Progenitor cell of endocrine pancreas (in vitro differentiated cells): Measurements from ENCODE around the gene PSMC6. TPM values are rescaled to one million over a fixed set of nuclear protein-coding genes. Genes with fewer than 3 reads are reported as not detected.
"Not testable (repeated sequence)": the region's sequence is repeated elsewhere in the genome, so short reads cannot be mapped to it uniquely, and the experiment has no call there.

Experiments used
- DNase-seq: peaks from one replicate; pipeline ENCODE4 v3.0.0; 2021; ENCODE audit warnings: low spot score; ENCODE audit not compliant: unreplicated experiment
- H3K27ac Mint-ChIP-seq: 2 replicates; pipeline ENCODE4 v1.8.0; 2021; ENCODE audit warnings: mild to moderate bottlenecking, moderate library complexity, mixed read lengths
- H3K27me3 Mint-ChIP-seq: 2 replicates; pipeline ENCODE4 v1.8.0; 2021; ENCODE audit warnings: mixed read lengths
- H3K36me3 Mint-ChIP-seq: 2 replicates; pipeline ENCODE4 v1.8.0; 2022; ENCODE audit warnings: mixed read lengths; ENCODE audit not compliant: insufficient read depth
- H3K4me1 Mint-ChIP-seq: 2 replicates; pipeline ENCODE4 v1.8.0; 2021; ENCODE audit warnings: low read depth, mixed read lengths
- H3K4me3 Mint-ChIP-seq: 2 replicates; pipeline ENCODE4 v1.8.0; 2021; ENCODE audit warnings: low read depth, mild to moderate bottlenecking, moderate library complexity, mixed read lengths
- H3K9me3 Mint-ChIP-seq: 2 replicates; pipeline ENCODE4 v1.8.0; 2021; ENCODE audit warnings: low read depth, mixed read lengths
- total RNA-seq: library from RNA; stranded (reverse); gene quantifications from 2 replicates; pipeline ENCODE4 v1.2.1, GENCODE V29; 2021
- TF ChIP-seq, protein P1 (sequence below): fragments of 200-600 bp; sonication (generic); IDR thresholded peaks from one replicate; pipeline ENCODE4 v1.5.0; 2021; ENCODE audit warnings: antibody characterized with exemption, mild to moderate bottlenecking; ENCODE audit not compliant: unreplicated experiment

The PSMC6 gene
- total RNA-seq, 1 donor from 2014 or later = 113 TPM

DNA sequence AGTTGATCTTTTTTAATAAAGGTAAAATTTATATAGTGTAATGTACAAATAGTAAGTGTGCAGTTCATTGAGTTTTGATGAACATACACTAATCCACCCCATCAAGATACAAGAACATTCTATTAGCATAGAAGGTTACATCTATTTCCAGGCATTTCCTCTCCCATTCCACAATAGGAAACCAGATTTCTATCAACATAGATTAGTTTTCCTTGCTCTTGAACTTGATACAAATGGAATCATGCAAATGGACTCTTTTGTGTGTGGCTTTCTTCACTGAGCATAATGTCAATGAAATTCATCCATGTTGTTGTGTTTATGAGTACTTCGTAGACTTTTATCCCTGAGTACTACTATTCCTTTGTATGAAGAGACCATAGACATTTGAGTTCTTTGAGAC is 33.8 kb downstream of the PSMC6 start:
- no peak overlapping the region for H3K4me3 Mint-ChIP-seq
- H3K27ac Mint-ChIP-seq = no peak overlapping the region
- no peak for DNase-seq

DNA sequence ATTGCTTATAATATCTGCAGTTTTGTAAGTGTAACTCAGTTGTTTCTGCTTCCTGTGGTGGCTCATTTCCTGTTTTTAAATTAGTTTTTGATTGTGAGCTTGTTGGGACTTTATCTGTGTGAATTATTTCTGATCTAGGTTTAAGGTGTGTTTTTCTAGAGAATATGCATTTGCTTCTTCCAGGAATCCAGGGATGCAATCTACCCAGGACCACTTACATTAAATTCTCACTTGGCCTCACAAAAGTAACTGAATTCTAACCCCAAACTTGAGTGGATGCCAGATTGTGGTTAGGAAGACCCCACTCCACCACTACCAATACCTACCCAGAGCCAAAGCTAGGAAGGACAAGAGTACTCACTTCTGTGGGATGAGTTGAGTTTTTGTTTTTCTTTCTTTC is 34.9 kb downstream of the PSMC6 start:
- TF ChIP-seq, protein P1, sequence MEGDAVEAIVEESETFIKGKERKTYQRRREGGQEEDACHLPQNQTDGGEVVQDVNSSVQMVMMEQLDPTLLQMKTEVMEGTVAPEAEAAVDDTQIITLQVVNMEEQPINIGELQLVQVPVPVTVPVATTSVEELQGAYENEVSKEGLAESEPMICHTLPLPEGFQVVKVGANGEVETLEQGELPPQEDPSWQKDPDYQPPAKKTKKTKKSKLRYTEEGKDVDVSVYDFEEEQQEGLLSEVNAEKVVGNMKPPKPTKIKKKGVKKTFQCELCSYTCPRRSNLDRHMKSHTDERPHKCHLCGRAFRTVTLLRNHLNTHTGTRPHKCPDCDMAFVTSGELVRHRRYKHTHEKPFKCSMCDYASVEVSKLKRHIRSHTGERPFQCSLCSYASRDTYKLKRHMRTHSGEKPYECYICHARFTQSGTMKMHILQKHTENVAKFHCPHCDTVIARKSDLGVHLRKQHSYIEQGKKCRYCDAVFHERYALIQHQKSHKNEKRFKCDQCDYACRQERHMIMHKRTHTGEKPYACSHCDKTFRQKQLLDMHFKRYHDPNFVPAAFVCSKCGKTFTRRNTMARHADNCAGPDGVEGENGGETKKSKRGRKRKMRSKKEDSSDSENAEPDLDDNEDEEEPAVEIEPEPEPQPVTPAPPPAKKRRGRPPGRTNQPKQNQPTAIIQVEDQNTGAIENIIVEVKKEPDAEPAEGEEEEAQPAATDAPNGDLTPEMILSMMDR = no peak
- H3K27me3 Mint-ChIP-seq = no peaks in the 10 kb centered on the region
- H3K9me3 Mint-ChIP-seq = no peaks in the 10 kb centered on the region
- H3K4me1 Mint-ChIP-seq = peaks cover 7% of the 10 kb centered on the region
- H3K36me3 Mint-ChIP-seq = peaks cover 8% of the 10 kb centered on the region
- no peak overlapping the region for H3K27ac Mint-ChIP-seq
- no peak overlapping the region for H3K4me3 Mint-ChIP-seq
- no peak for DNase-seq

More for the DNA sequence above, 33.8 kb downstream of the PSMC6 start:
- no peaks in the 10 kb centered on the region for H3K9me3 Mint-ChIP-seq
- peaks cover 13% of the 10 kb centered on the region for H3K4me1 Mint-ChIP-seq
- no peaks in the 10 kb centered on the region for H3K27me3 Mint-ChIP-seq
- peaks cover 6% of the 10 kb centered on the region for H3K36me3 Mint-ChIP-seq
- TF ChIP-seq, protein P1 = no peak

DNA sequence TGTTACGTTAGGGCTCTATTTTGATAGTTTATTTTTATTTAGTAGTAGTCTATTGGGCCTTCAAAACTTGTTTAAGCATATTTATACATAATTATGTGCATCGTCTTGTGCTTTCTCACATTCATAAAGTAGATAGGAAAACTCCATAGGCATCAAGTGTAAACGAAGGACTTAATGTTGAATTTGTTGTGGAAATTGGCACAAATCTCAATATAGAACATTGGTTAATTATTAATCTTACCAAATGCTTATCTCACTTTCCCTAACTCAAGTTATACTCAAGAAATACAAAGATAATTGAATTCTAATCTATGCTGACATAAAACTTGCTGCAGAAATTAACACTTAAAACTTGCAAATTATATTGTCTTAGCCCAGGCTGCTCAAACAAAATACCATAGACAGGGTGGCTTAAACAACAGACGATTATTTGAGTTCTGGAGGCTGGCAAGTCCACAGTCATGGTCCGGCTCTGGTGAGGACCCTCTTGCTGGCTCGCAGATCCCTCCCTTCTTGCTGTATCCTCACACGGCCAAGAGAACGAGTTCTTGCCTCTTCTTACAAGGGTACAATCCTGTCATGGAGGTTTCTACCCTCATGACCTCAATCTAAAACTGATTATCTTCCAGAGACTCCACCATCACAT is 41.8 kb downstream of the PSMC6 start:
- Mint-ChIP-seq H3K27ac (no peak overlapping the region), H3K4me3 (no peak overlapping the region), H3K9me3 (no peaks in the 10 kb centered on the region), H3K36me3 (peaks cover 18% of the 10 kb centered on the region), H3K4me1 (peaks cover 6% of the 10 kb centered on the region), H3K27me3 (no peaks in the 10 kb centered on the region)
- no peak for DNase-seq
- TF ChIP-seq, protein P1 = no peak

DNA sequence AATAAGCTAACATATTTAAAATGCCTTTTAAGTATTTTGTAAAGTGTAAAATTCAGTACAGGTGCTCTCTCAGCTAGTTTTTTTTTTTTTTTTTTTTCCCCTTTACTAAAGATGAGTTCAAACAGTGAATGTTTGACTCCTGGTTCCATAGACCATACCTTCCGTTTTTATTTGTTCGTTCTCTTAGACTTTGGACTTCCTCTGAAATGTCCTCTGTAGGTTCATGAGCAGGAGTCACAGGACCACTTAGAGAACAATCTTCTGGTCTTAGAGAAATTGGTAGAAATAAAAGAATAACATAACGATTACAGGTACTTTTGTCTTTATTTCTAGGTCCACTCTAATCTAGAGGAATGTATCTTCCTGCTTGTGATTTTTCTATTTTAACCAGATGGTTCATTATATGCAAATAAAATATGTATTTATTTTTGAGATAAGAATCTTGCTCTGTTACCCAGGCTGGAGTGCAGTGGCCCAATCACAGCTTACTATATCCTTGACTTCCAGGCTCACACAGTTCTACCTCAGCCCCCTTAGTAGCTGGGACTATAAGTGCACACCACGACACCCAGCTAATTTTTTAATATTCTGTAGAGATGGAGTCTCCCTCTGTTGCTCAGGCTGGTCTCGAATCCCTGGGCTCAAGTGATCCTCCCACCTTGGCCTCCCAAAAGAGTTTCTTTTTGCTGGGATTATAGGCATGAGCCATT is 48.8 kb downstream of the PSMC6 start:
- no peaks in the 10 kb centered on the region for H3K27me3 Mint-ChIP-seq

DNA sequence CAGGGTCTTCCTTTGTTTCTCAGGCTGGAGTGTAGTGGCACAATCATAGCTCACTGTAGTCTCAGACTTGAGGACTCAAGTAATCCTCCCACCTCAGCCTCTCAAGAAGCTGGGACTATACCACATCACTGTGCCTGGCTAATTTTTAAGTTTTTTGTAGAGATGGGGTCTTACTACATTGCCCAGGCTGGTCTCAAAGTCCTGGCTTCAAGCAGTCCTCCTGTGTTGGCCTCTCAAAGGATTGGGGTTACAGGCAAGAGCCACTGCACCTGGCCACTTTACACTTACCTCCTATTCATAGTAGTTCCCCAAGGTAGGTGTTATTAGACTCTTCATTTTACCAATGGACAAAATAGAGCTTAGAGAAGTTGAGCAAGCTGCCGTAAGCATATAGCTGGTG is 52.1 kb downstream of the PSMC6 start:
- no peaks in the 10 kb centered on the region for H3K27me3 Mint-ChIP-seq
- H3K36me3 Mint-ChIP-seq = peaks cover 10% of the 10 kb centered on the region
- H3K4me1 Mint-ChIP-seq = peaks cover 1% of the 10 kb centered on the region

More for the DNA sequence above, 48.8 kb downstream of the PSMC6 start:
- Mint-ChIP-seq H3K4me3 (no peak overlapping the region), H3K27ac (no peak overlapping the region), H3K36me3 (peaks cover 6% of the 10 kb centered on the region), H3K4me1 (peaks cover 1% of the 10 kb centered on the region), H3K9me3 (no peaks in the 10 kb centered on the region)
- DNase-seq = no peak
- TF ChIP-seq, protein P1 = no peak

DNA sequence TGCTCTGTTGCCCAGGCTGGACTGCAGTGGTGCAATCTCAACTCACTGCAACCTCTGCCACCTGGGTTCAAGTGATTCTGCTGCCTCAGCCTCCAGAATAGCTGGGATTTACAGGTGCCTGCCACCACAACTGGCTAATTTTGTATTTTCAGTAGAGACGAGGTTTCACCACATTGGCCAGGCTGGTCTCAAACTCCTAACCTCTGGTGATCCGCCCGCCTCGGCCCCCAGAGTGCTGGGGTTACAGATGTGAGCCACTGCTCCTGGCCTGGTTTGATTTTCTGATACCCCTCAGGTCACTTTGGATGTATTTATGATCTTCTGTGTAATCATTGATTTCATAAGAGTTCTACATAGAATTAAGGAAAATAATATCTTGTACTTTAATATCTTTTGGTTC is 55.9 kb downstream of the PSMC6 start:
- H3K4me1 Mint-ChIP-seq, H3K4me3 Mint-ChIP-seq, H3K27me3 Mint-ChIP-seq, DNase-seq, H3K9me3 Mint-ChIP-seq, H3K27ac Mint-ChIP-seq: not testable (repeated sequence)
- H3K36me3 Mint-ChIP-seq = peaks cover 16% of the 10 kb centered on the region

More for the DNA sequence above, 52.1 kb downstream of the PSMC6 start:
- no peak overlapping the region for H3K4me3 Mint-ChIP-seq
- H3K27ac Mint-ChIP-seq = no peak overlapping the region
- no peak for DNase-seq
- TF ChIP-seq, protein P1 = no peak
- H3K9me3 Mint-ChIP-seq = no peaks in the 10 kb centered on the region
